Measurements from ENCODE around the gene DOCK7. TPM values are rescaled to one million over a fixed set of nuclear protein-coding genes. Genes with fewer than 3 reads are reported as not detected.
"Not testable (repeated sequence)": the region's sequence is repeated elsewhere in the genome, so short reads cannot be mapped to it uniquely, and the experiment has no call there.

Gene DOCK7
- total RNA-seq, 2 experiments from 2014 or later: 7.7 to 10.0 TPM

DNA sequence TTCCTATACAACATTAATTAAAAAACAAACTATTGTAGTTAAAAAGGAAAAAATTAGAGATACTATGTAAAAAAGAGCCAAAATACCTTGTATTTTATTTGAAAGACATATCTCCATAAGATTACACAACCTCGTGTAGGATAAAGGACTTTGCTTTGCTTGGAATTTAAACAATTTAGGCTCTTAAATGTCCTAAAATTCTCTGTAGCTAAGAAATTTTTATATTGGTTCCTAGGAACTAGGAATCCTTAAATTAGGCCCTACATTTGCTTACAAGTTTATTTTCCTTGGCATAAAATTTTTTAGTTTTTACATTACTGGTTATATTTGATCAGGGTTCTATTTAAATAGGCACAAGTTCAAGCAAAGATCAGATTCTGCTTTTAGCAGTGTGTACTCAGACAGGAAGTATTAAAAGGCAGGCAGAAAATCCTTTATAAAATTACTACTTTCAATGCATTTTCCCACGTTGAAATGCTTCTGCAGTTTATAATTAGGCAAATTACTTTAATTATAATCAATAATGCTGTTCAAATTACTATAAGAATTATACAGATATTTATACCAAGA, 94.3 kb downstream of the DOCK7 start:
- Mint-ChIP-seq H3K27ac (no peak overlapping the region), H3K4me3 (no peak overlapping the region), H3K27me3 (ENCODE audit: low read depth) (no peaks in the 10 kb centered on the region), H3K9me3 (no peaks in the 10 kb centered on the region), H3K36me3 (ENCODE audit: low read depth) (peaks cover 2% of the 10 kb centered on the region), H3K4me1 (ENCODE audit: low read depth) (no peaks in the 10 kb centered on the region)
- intact Hi-C loops (cut with micrococcal nuclease): no loop called here
- CTCF ChIA-PET: no interaction called here
- no peak for DNase-seq

DNA sequence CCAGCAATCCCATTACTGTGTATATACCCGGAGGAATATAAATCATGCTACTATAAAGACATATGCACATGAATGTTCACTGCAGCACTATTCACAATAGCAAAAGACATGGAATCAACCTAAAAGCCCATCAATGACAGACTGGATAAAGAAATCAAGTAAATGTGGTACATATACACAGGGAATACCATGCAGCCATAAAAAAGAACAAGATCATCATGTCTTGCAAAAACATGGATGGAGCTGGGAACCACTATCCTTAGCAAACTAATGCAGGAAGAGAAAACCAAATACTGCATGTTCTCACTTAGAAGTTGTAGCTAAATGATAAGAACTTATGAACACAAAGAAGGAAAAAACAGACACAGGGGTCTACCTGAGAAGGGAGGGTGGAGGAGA, 97.2 kb downstream of the DOCK7 start:
- CTCF ChIA-PET: no interaction called here
- H3K4me1 Mint-ChIP-seq (ENCODE audit: low read depth): no peaks in the 10 kb centered on the region
- H3K36me3 Mint-ChIP-seq (ENCODE audit: low read depth): peaks cover 2% of the 10 kb centered on the region
- no peaks in the 10 kb centered on the region for H3K9me3 Mint-ChIP-seq
- H3K27ac Mint-ChIP-seq: no peak overlapping the region
- no peak for DNase-seq
- intact Hi-C loops (cut with micrococcal nuclease): no loop called here
- H3K4me3 Mint-ChIP-seq: no peak overlapping the region
- no peaks in the 10 kb centered on the region for H3K27me3 Mint-ChIP-seq (ENCODE audit: low read depth)

DNA sequence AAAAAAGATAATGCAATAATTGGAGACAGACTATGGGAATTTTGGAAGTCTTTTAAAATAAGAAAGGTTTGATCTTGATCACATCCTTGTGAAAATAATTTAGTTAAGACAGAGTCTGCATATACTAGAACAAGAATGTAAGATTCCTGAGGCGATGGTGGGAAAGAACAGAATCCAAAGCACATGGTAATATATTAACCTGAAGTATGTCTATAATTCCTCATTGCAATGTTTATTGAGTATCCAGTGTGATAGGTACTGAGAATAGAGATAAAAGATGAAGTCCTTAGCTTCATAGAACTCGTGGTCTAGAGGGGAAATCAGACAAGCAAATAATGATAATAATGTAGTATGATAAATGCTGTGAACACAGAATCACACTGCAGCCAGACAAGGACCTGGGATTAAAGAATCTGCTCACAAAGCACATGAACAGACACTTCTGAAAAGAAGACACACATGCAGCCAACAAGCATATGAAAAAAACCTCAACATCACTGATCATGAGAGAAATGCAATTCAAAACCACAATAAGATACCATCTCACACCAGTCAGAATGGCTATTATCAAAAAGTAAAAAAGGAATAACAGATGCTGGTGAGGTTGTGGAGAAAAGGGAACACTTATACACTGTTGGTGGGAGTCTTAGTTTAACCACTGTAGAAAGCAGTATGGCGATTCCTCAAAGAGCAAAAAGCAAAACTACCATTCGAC, 97.8 kb downstream of the DOCK7 start:
- CTCF ChIA-PET: no interaction called here
- no peak for DNase-seq
- intact Hi-C loops (cut with micrococcal nuclease): no loop called here
- H3K9me3 Mint-ChIP-seq: no peaks in the 10 kb centered on the region
- no peaks in the 10 kb centered on the region for H3K27me3 Mint-ChIP-seq (ENCODE audit: low read depth)
- H3K4me3 Mint-ChIP-seq: no peak overlapping the region
- peaks cover 2% of the 10 kb centered on the region for H3K36me3 Mint-ChIP-seq (ENCODE audit: low read depth)
- H3K4me1 Mint-ChIP-seq (ENCODE audit: low read depth): no peaks in the 10 kb centered on the region
- no peak overlapping the region for H3K27ac Mint-ChIP-seq

DNA sequence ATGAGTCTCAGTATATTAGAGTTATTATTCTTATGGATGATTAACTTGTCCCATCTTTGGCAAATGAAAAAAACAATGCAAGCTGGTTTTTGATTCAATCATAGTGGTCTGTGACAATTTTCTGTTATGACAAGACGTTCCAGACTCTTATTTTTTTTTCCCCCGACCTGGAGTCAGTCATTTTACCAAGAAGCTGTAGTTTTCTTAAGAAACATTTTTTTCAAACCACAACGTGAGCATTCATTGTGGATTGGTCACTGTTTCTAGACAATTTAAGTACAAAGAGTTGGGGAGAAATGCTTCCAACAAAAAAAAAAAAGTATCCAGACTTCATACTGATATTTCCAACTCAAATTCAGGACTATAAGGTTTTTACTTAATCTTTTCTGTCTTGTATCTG, 98.9 kb downstream of the DOCK7 start:
- no peaks in the 10 kb centered on the region for H3K9me3 Mint-ChIP-seq
- H3K27ac Mint-ChIP-seq: no peak overlapping the region
- no peak for DNase-seq
- H3K4me3 Mint-ChIP-seq: no peak overlapping the region
- H3K4me1 Mint-ChIP-seq (ENCODE audit: low read depth): no peaks in the 10 kb centered on the region
- intact Hi-C loops (cut with micrococcal nuclease): no loop called here
- CTCF ChIA-PET: interaction anchor here (0.6 kb wide), 1 partner anchor 953 kb away, joined by 3 read pairs; no protein-coding TSS in a partner anchor
- peaks cover 2% of the 10 kb centered on the region for H3K36me3 Mint-ChIP-seq (ENCODE audit: low read depth)
- no peaks in the 10 kb centered on the region for H3K27me3 Mint-ChIP-seq (ENCODE audit: low read depth)

DNA sequence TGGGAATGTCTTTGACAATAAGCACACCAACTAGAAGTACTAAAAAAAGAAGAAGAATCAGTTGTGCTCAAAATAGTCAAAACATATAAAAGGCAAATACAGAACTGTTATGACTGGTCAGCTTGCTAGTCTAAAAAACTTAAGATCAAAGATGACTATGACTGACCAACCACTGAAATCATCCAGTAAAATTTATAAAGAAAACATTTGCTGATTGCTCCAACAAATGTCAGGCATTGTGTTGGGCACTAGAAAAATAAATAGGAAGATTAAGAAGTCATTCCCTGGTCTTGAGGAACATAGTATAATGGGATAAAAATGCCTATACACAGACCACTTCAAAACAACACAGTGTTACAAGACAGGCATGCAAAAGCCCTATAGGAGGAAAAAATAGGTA, 100.2 kb downstream of the DOCK7 start:
- Mint-ChIP-seq H3K27me3 (ENCODE audit: low read depth) (no peaks in the 10 kb centered on the region), H3K4me1 (ENCODE audit: low read depth) (no peaks in the 10 kb centered on the region), H3K9me3 (no peaks in the 10 kb centered on the region), H3K36me3 (ENCODE audit: low read depth) (peaks cover 2% of the 10 kb centered on the region), H3K4me3 (no peak overlapping the region), H3K27ac (no peak overlapping the region)
- CTCF ChIA-PET: no interaction called here
- no peak for DNase-seq
- intact Hi-C loops (cut with micrococcal nuclease): no loop called here

DNA sequence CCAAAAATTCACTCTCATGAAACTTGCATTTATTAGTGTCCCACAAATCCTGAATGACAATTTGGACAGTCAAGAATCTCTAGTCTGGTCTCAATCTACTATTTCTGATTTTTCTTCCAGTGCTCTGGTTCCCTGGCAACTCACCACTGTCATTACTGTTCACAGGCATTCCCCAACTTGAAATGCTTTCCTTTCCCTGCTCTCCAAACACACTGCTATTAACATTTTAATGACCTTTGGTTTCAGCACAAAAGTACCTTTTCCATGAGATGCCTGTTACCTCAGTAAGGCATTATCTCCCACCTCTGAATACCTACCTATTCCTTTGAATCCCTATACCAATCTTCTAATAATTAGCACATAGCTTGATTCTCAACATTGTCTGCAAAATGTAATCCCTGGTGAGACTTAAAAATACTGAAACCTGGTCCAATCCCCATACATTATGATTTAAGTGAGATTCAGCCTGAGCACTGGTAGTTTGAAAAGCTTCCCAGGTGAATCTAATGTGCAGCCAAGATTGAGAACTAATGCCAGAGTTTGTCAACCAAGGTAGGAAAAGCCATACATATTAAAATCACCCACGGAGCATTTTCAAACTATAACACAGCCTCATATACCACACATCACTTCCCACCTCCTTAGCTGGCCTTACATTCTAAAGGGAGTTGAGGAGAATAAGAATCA, 102.6 kb downstream of the DOCK7 start:
- no peak overlapping the region for H3K4me3 Mint-ChIP-seq

DNA sequence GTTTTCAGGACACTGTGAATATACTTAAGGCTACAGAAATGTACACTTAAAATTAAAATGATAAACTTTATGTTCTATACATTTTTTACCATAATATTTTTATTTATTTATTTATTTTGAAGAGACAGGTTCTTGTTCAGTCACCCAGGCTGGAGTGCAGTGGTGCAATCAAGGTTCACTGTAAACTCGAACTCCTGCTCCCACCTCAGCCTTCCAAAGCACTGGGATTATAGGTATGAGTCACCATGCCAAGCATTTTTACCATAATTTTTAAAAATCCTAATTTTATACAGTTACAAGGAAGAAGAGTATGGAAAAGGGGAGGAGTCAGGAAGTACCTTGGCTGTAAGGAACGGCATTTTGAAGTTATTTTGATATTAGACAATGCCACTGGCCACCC, 114.5 kb downstream of the DOCK7 start:
- no peak overlapping the region for H3K27ac Mint-ChIP-seq
- peaks cover 22% of the 10 kb centered on the region for H3K36me3 Mint-ChIP-seq (ENCODE audit: low read depth)
- peaks cover 7% of the 10 kb centered on the region for H3K9me3 Mint-ChIP-seq
- CTCF ChIA-PET: no interaction called here
- no peaks in the 10 kb centered on the region for H3K4me1 Mint-ChIP-seq (ENCODE audit: low read depth)
- DNase-seq: no peak
- no peak overlapping the region for H3K4me3 Mint-ChIP-seq
- intact Hi-C loops (cut with micrococcal nuclease): no loop called here
- no peaks in the 10 kb centered on the region for H3K27me3 Mint-ChIP-seq (ENCODE audit: low read depth)

More for the DNA sequence above, 102.6 kb downstream of the DOCK7 start:
- Mint-ChIP-seq H3K36me3 (ENCODE audit: low read depth) (peaks cover 9% of the 10 kb centered on the region), H3K27ac (no peak overlapping the region), H3K9me3 (no peaks in the 10 kb centered on the region), H3K4me1 (ENCODE audit: low read depth) (no peaks in the 10 kb centered on the region), H3K27me3 (ENCODE audit: low read depth) (no peaks in the 10 kb centered on the region)
- intact Hi-C loops (cut with micrococcal nuclease): no loop called here
- CTCF ChIA-PET: no interaction called here
- DNase-seq: no peak

DNA sequence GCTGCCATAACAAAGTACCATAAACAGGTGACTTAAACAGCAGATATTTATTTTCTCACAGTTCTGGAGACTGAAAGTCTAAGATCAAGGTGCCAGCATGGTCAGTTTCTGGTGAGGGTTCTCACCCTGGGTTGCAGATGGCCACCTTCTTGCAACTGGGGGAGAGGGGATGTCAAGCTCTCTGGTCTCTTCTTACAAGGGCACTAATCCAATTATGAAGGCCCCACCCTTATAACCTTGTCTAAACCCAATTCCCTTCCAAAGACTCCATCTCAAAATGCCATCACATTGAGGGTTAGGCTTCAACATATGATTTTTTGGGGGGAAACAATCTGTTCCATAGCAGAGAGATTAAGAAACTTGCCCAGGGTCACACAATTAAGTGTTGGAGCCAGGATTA, 115.7 kb downstream of the DOCK7 start:
- Mint-ChIP-seq H3K4me3 (no peak overlapping the region), H3K27ac (no peak overlapping the region), H3K9me3 (peaks cover 10% of the 10 kb centered on the region), H3K36me3 (ENCODE audit: low read depth) (peaks cover 26% of the 10 kb centered on the region), H3K4me1 (ENCODE audit: low read depth) (no peaks in the 10 kb centered on the region), H3K27me3 (ENCODE audit: low read depth) (no peaks in the 10 kb centered on the region)
- DNase-seq: no peak
- CTCF ChIA-PET: no interaction called here
- intact Hi-C loops (cut with micrococcal nuclease): no loop called here

DNA sequence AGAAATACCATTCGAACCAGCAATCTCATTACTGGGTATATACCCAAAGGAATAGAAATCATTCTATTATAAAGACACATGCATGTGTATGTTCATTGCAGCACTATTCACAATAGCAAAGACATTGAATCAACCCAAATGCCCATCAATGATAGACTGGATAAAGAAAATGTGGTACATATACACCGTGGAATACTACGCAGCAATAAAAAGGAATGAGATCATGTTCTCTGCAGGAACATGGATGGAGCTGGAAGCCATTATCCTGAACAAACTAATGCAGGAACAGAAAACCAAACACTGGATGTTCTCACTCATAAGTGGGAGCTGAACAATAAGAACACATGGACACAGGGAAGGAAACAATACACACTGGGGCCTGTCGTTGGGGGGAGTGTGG, 116.7 kb downstream of the DOCK7 start:
- H3K4me3 Mint-ChIP-seq; CTCF ChIA-PET; DNase-seq; H3K4me1 Mint-ChIP-seq (ENCODE audit: low read depth); H3K27ac Mint-ChIP-seq; intact Hi-C loops (cut with micrococcal nuclease); H3K27me3 Mint-ChIP-seq (ENCODE audit: low read depth): not testable (repeated sequence)
- Mint-ChIP-seq H3K9me3 (peaks cover 14% of the 10 kb centered on the region), H3K36me3 (ENCODE audit: low read depth) (peaks cover 28% of the 10 kb centered on the region)

DNA sequence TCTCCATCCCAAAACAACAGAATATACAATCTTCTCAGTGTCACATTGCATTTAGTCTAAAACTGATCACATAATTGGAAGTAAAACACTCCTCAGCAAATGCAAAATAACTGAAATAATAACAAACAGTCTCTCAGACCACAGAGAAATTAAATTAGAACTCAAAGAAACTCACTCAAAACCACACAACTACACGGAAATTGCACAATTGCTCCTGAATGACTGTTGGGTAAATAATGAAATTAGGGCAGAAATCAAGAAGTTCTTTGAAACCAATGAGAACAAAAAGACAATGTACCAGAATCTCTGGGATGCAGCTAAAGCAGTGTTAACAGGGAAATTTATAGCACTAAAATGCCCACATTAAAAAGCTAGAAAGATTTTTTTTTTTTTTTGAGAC, 120.3 kb downstream of the DOCK7 start:
- DNase-seq; intact Hi-C loops (cut with micrococcal nuclease); H3K27ac Mint-ChIP-seq; H3K4me3 Mint-ChIP-seq; H3K27me3 Mint-ChIP-seq (ENCODE audit: low read depth); H3K4me1 Mint-ChIP-seq (ENCODE audit: low read depth): not testable (repeated sequence)
- Mint-ChIP-seq H3K9me3 (peaks cover 14% of the 10 kb centered on the region), H3K36me3 (ENCODE audit: low read depth) (peaks cover 21% of the 10 kb centered on the region)
- CTCF ChIA-PET: interaction anchor here (0.6 kb wide), 1 partner anchor 85 kb away, joined by 3 read pairs; no protein-coding TSS in a partner anchor

DNA sequence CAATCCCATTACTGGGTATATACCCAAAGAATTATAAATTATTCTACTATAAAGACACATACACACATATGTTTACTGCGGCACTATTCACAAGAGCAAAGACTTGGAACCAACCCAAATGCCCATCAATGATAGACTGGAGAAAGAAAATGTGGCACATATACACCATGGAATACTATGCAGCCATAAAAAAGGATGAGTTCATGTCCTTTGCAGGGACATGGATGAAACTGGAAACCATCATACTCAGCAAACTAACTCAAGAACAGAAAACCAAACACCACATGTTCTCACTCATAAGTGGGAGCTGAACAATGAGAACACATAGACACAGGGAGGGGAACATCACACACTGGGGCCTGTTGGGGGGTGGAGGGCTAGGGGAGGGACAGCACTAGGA, 121.0 kb downstream of the DOCK7 start:
- CTCF ChIA-PET: not testable (repeated sequence)

DNA sequence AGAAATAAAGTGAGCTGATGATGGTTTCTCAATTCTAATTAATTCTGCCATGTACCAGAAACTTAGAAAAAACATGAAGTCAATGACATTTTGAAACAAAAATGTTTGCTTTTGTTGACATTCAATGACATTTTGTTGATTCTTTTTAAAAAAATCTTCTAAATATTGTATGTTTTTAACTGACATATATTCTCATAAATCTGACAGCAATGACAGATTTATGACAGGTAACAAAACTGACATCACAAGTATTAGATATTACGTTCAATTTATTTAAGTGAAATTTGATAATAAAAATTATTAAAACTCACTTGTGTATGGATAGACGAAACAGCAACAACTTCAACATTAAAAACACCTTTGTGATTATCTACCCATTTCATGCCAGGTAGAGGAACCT, 126.9 kb downstream of the DOCK7 start:
- intact Hi-C loops (cut with micrococcal nuclease): no loop called here
- CTCF ChIA-PET: no interaction called here
- no peak overlapping the region for H3K27ac Mint-ChIP-seq
- no peak overlapping the region for H3K4me3 Mint-ChIP-seq
- H3K9me3 Mint-ChIP-seq: no peaks in the 10 kb centered on the region
- no peaks in the 10 kb centered on the region for H3K36me3 Mint-ChIP-seq (ENCODE audit: low read depth)
- H3K4me1 Mint-ChIP-seq (ENCODE audit: low read depth): no peaks in the 10 kb centered on the region
- no peak for DNase-seq
- no peaks in the 10 kb centered on the region for H3K27me3 Mint-ChIP-seq (ENCODE audit: low read depth)

More for the DNA sequence above, 121.0 kb downstream of the DOCK7 start:
- Mint-ChIP-seq H3K9me3 (peaks cover 14% of the 10 kb centered on the region), H3K36me3 (ENCODE audit: low read depth) (peaks cover 21% of the 10 kb centered on the region)
- H3K4me3 Mint-ChIP-seq; H3K4me1 Mint-ChIP-seq (ENCODE audit: low read depth); H3K27ac Mint-ChIP-seq; intact Hi-C loops (cut with micrococcal nuclease); DNase-seq; H3K27me3 Mint-ChIP-seq (ENCODE audit: low read depth): not testable (repeated sequence)

DNA sequence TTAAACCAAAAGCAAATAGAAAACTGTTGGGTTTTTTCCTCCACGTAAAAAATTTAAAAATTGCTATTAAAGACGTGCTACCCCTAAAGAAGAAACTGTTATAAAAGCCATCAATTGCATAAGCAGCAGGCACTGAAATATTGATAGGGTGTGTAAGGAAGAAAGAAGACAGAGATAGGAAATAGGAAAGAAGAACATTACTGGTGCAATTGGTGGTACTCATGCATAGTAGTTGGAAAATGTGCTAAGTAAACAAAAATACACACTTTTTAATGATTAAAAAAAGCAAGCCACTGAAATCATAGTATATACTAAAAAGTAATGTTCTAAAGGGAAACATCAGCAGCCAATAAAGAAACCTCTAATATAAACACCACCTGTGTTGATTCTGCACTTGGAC, 143.6 kb downstream of the DOCK7 start:
- CTCF ChIA-PET: no interaction called here
- no peaks in the 10 kb centered on the region for H3K36me3 Mint-ChIP-seq (ENCODE audit: low read depth)
- no peak for DNase-seq
- H3K27ac Mint-ChIP-seq: no peak overlapping the region
- H3K4me1 Mint-ChIP-seq (ENCODE audit: low read depth): no peaks in the 10 kb centered on the region
- no peak overlapping the region for H3K4me3 Mint-ChIP-seq
- intact Hi-C loops (cut with micrococcal nuclease): no loop called here
- H3K9me3 Mint-ChIP-seq: no peaks in the 10 kb centered on the region
- no peaks in the 10 kb centered on the region for H3K27me3 Mint-ChIP-seq (ENCODE audit: low read depth)
